ENCODE results near the gene ABCC2. TPM values are rescaled to one million over a fixed set of nuclear protein-coding genes. Genes with fewer than 3 reads are reported as not detected.
"Not testable (repeated sequence)": the region's sequence is repeated elsewhere in the genome, so short reads cannot be mapped to it uniquely, and the experiment has no call there.

Gene ABCC2
- total RNA-seq, 1 donor from 2014 or later = 0.04 TPM

DNA sequence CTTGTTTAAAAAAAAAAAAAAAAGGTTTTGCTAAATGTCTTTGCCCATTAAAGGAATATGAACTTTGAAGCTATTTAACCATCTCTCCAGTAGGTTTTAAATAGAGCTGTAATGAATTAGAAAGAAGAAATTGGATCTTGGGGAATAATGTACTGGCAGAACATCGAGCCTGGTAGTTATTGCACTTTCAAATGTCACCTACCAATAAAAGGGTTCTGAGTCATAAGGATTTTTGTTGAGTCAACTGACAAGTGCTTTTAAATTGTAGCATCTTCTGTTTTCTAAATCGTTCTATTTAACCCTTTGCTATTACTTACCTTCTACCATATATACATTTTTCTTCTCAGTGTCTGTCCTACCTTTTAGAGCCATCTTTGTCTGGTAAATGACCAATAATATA is 39.7 kb upstream of the ABCC2 start:
- Histone ChIP-seq H3K27me3 (ENCODE audit: control insufficient read depth, insufficient read depth, low read length) (no peaks in the 10 kb centered on the region), H3K36me3 (ENCODE audit: control insufficient read depth, insufficient read depth, low read length) (no peaks in the 10 kb centered on the region), H3K4me3 (ENCODE audit: low read depth, low read length) (no peak overlapping the region)
- TF ChIP-seq CTCF (IDR thresholded peaks at IDR 0.05; ENCODE audit: insufficient read depth, low read length, poor library complexity, severe bottlenecking) = no peak
- no peak for DNase-seq (ENCODE audit: low read depth)

- no peaks in the 10 kb centered on the region for H3K27me3 ChIP-seq (ENCODE audit: control insufficient read depth, insufficient read depth, low read length)
- no peaks in the 10 kb centered on the region for H3K36me3 ChIP-seq (ENCODE audit: control insufficient read depth, insufficient read depth, low read length)
- no peak overlapping the region for H3K4me3 ChIP-seq (ENCODE audit: low read depth, low read length)
- TF ChIP-seq CTCF (IDR thresholded peaks at IDR 0.05; ENCODE audit: insufficient read depth, low read length, poor library complexity, severe bottlenecking) = no peak
- no peak for DNase-seq (ENCODE audit: low read depth)
Observed at GRCh38 chr10:99743841-99744240, 38.6 kb upstream of the ABCC2 start.

DNA sequence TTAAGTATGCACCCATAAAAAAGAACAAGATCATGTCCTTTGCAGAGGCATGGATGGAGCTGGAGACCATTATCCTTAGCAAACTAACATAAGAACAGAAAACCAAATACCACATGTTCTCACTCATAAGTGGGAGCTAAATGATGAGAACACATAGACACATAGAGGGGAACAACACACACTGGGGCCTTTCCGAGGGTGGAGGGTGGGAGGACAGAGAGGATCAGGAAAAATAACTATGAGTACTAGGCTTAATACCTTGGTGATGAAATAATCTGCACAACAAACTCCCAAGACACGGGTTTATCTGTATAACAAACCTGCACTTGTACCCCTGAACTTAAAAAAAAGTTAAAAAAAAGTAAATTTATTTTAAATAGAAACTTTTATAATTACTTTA is 36.3 kb upstream of the ABCC2 start:
- not testable (repeated sequence) for DNase-seq (ENCODE audit: low read depth); H3K36me3 ChIP-seq (ENCODE audit: control insufficient read depth, insufficient read depth, low read length); H3K4me3 ChIP-seq (ENCODE audit: low read depth, low read length); H3K27me3 ChIP-seq (ENCODE audit: control insufficient read depth, insufficient read depth, low read length)

DNA sequence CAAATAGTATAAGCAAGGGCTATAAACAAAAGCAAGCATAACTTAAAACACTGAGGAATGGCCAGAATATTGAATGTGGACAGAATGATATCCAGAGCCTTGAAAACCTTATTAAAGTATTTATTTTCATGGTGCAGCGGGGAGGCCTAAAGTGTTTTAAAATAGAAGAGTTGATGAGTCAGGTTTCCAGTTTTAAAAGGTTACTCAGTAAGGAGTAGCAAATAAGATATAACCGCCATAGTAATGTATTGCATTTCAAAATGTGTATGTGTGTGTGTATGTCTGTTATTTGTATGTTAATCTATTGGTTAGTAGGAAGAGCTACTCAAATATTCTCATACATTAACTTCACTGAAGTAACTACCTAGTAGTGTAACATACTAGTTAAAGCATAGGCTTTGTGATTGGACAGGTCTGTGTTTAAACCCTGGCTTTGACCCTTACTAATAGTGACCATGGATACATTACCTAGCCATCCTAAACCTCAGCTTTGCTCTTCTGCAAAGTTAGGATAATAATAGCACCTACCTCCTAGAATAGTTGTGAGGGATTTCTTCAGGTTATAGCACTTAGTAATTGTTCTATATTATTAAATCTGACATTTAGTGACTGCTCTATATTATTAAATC is 33.5 kb upstream of the ABCC2 start:
- Histone ChIP-seq H3K36me3 (ENCODE audit: control insufficient read depth, insufficient read depth, low read length) (no peaks in the 10 kb centered on the region), H3K4me3 (ENCODE audit: low read depth, low read length) (no peak overlapping the region), H3K27me3 (ENCODE audit: control insufficient read depth, insufficient read depth, low read length) (no peaks in the 10 kb centered on the region)
- no peak for DNase-seq (ENCODE audit: low read depth)
- no peak for TF ChIP-seq CTCF (IDR thresholded peaks at IDR 0.05; ENCODE audit: insufficient read depth, low read length, poor library complexity, severe bottlenecking)

- Histone ChIP-seq H3K36me3 (ENCODE audit: control insufficient read depth, insufficient read depth, low read length) (no peaks in the 10 kb centered on the region), H3K4me3 (ENCODE audit: low read depth, low read length) (no peak overlapping the region), H3K27me3 (ENCODE audit: control insufficient read depth, insufficient read depth, low read length) (no peaks in the 10 kb centered on the region)
- DNase-seq (ENCODE audit: low read depth) = no peak
- TF ChIP-seq CTCF (IDR thresholded peaks at IDR 0.05; ENCODE audit: insufficient read depth, low read length, poor library complexity, severe bottlenecking) = no peak
Observed at GRCh38 chr10:99750641-99751040, 31.8 kb upstream of the ABCC2 start.

DNA sequence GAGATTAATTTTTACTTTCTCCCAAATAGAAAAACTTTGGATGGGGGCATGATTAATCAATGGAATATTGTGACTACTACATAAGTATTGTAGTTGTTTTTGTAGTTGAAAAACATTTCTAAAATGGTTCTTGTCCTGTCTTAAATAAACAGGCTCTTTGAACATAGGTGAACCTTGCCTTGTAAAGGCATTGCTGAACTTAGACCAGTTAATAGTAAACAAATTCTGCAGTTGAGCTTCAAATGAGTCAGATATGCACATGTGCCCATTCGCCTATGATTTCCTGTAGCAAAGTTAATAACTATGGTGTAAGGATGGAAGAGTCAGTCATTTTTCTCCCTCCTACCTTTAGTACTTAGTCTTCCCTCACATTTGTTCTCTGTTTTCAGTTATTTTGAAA is 27.8 kb upstream of the ABCC2 start:
- TF ChIP-seq CTCF (IDR thresholded peaks at IDR 0.05; ENCODE audit: insufficient read depth, low read length, poor library complexity, severe bottlenecking) = no peak
- Histone ChIP-seq H3K27me3 (ENCODE audit: control insufficient read depth, insufficient read depth, low read length) (no peaks in the 10 kb centered on the region), H3K4me3 (ENCODE audit: low read depth, low read length) (no peak overlapping the region), H3K36me3 (ENCODE audit: control insufficient read depth, insufficient read depth, low read length) (no peaks in the 10 kb centered on the region)
- no peak for DNase-seq (ENCODE audit: low read depth)
